ENCODE data around the gene SPOP.

The SPOP gene

DNA sequence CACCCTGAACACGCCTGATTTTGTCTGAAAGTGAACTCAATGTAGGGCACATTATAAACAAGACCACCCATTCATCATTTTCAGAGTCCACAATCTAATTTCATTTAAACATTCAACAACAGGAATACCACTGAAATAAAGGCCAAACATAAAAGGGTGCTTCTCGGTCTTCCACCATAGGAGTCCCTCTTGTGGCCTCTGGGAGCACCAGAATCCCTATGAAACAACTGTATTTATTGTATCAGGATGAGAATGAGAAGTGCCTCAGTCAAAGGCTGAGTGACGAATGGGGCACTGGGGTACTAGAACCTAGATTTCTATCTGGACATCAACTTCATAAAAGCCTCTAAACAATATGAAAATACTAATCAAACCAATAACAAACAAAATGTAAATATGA, 61.8 kb downstream of the SPOP start:
- Histone ChIP-seq H3K9me3 (ENCODE audit: control insufficient read depth, low read length) (no peaks in the 10 kb centered on the region), H3K4me3 (ENCODE audit: low read depth, low read length) (no peak overlapping the region), H2AFZ (no peak overlapping the region), H3K4me2 (ENCODE audit: low read length) (no peak overlapping the region), H3K9ac (no peak overlapping the region), H3K79me2 (peaks cover 2% of the 10 kb centered on the region), H3K4me1 (peaks cover 8% of the 10 kb centered on the region), H3K27ac (no peak overlapping the region), H3K27me3 (ENCODE audit: control insufficient read depth, insufficient read depth, low read length) (no peaks in the 10 kb centered on the region), H3K36me3 (ENCODE audit: control insufficient read depth, insufficient read depth, low read length) (no peaks in the 10 kb centered on the region)
- TF ChIP-seq, protein P1, sequence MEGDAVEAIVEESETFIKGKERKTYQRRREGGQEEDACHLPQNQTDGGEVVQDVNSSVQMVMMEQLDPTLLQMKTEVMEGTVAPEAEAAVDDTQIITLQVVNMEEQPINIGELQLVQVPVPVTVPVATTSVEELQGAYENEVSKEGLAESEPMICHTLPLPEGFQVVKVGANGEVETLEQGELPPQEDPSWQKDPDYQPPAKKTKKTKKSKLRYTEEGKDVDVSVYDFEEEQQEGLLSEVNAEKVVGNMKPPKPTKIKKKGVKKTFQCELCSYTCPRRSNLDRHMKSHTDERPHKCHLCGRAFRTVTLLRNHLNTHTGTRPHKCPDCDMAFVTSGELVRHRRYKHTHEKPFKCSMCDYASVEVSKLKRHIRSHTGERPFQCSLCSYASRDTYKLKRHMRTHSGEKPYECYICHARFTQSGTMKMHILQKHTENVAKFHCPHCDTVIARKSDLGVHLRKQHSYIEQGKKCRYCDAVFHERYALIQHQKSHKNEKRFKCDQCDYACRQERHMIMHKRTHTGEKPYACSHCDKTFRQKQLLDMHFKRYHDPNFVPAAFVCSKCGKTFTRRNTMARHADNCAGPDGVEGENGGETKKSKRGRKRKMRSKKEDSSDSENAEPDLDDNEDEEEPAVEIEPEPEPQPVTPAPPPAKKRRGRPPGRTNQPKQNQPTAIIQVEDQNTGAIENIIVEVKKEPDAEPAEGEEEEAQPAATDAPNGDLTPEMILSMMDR (IDR thresholded peaks at IDR 0.05): no peak

DNA sequence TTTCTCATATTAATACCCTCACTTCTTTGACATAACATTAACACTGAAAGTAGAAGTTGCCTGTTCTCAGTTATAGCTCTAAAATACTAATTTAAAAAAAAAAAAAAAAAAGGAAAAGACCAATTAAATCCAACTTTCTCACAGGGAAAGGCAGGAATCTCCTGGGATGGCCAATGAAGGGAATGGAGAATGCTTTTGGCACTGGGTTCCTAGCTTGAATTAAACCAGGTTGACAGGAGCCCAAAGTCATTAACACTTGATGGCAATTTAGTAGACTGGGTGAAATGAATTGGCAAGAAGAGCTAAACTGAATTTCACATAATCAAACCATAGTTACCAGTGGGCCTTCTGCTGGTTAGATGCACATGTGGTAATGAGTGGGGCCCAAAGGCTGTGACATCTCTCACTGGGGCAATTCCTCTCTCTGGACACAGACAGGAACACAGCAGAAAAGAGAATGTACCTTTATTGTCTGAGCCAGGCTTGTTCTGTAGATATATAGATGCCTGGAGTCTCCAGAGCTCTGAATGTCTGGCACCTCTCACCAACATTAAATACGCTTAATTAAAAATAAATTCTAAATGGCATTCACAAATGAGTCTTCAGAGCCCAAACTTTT, 64.6 kb downstream of the SPOP start:
- H2AFZ ChIP-seq: no peak overlapping the region
- H3K4me1 ChIP-seq: no peaks in the 10 kb centered on the region
- H3K4me3 ChIP-seq (ENCODE audit: low read depth, low read length): no peak overlapping the region
- peaks cover 2% of the 10 kb centered on the region for H3K79me2 ChIP-seq
- no peaks in the 10 kb centered on the region for H3K9me3 ChIP-seq (ENCODE audit: control insufficient read depth, low read length)
- H3K9ac ChIP-seq: no peak overlapping the region
- H3K4me2 ChIP-seq (ENCODE audit: low read length): no peak overlapping the region
- no peak overlapping the region for H3K27ac ChIP-seq
- TF ChIP-seq, protein P1 (IDR thresholded peaks at IDR 0.05): no peak
- no peaks in the 10 kb centered on the region for H3K27me3 ChIP-seq (ENCODE audit: control insufficient read depth, insufficient read depth, low read length)
- no peaks in the 10 kb centered on the region for H3K36me3 ChIP-seq (ENCODE audit: control insufficient read depth, insufficient read depth, low read length)

DNA sequence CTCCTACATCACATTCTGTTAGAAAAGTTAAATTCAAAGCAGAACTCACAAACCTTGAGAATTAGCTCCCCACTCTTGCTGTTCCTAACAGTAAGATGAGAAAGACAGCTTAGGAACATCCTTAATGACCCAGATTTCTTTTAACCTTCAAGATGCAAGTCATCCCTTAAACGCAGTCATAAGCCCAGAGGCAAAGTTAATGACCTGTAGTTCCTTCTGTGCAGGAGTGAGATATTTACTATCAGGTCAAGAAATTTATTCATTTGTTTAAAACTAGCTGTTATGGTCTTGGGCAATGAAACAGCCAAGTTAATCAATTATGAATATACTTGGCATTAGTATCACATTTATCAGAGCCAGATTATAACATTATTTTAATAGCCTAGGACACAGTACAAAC, 65.2 kb downstream of the SPOP start:
- H2AFZ ChIP-seq: no peak overlapping the region
- H3K79me2 ChIP-seq: peaks cover 2% of the 10 kb centered on the region
- no peak overlapping the region for H3K9ac ChIP-seq
- H3K36me3 ChIP-seq (ENCODE audit: control insufficient read depth, insufficient read depth, low read length): no peaks in the 10 kb centered on the region
- no peaks in the 10 kb centered on the region for H3K4me1 ChIP-seq
- TF ChIP-seq, protein P1 (IDR thresholded peaks at IDR 0.05): no peak
- H3K27ac ChIP-seq: no peak overlapping the region
- no peaks in the 10 kb centered on the region for H3K9me3 ChIP-seq (ENCODE audit: control insufficient read depth, low read length)
- no peaks in the 10 kb centered on the region for H3K27me3 ChIP-seq (ENCODE audit: control insufficient read depth, insufficient read depth, low read length)
- peak overlapping the region; percentile 32 for H3K4me2 ChIP-seq (ENCODE audit: low read length)
- no peak overlapping the region for H3K4me3 ChIP-seq (ENCODE audit: low read depth, low read length)

DNA sequence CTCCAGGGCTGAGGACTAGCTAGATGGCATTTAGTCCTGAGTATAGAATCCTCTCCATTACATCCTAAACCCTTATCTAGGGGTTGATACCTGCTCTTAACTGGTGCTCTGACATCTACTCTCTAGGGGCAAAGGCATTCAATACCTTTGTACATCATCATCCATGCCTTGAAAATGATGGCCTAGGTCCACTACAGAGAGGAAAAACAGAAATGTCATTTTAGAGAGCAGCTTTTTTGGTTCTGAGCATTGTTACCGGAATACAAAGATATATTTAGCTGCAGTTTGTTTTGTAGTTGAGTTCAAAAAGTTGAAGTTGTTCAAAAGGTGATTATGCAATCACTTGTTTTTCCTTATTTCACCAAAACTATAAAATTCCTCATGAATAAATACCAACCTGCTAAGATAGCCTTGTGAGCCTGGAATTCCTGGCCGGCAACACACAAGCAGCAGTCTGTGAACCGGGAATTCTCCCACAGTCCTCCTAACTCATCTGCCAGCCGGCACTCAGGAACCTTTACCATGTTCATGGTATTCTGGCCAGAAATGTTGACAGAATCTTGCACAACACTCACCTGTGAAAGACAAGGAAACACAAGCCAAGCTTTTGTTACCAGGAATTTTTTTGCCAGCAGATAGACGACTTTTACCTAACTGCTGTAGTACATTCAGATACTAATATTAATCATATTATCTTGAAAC, 66.9 kb downstream of the SPOP start:
- peaks cover 2% of the 10 kb centered on the region for H3K79me2 ChIP-seq
- no peaks in the 10 kb centered on the region for H3K36me3 ChIP-seq (ENCODE audit: control insufficient read depth, insufficient read depth, low read length)
- H2AFZ ChIP-seq: no peak overlapping the region
- no peak overlapping the region for H3K9ac ChIP-seq
- no peaks in the 10 kb centered on the region for H3K27me3 ChIP-seq (ENCODE audit: control insufficient read depth, insufficient read depth, low read length)
- H3K9me3 ChIP-seq (ENCODE audit: control insufficient read depth, low read length): no peaks in the 10 kb centered on the region
- H3K4me2 ChIP-seq (ENCODE audit: low read length): peak overlapping the region; percentile 30
- TF ChIP-seq, protein P1 (IDR thresholded peaks at IDR 0.05): no peak
- no peak overlapping the region for H3K27ac ChIP-seq
- no peak overlapping the region for H3K4me3 ChIP-seq (ENCODE audit: low read depth, low read length)
- no peaks in the 10 kb centered on the region for H3K4me1 ChIP-seq
